ENCODE measurements around the gene CTSZ.
A peak's percentile ranks its signal among the peaks of the same experiment; 100 is the strongest.
"Not testable (repeated sequence)": the region's sequence is repeated elsewhere in the genome, so short reads cannot be mapped to it uniquely, and the experiment has no call there.

The CTSZ gene

DNA sequence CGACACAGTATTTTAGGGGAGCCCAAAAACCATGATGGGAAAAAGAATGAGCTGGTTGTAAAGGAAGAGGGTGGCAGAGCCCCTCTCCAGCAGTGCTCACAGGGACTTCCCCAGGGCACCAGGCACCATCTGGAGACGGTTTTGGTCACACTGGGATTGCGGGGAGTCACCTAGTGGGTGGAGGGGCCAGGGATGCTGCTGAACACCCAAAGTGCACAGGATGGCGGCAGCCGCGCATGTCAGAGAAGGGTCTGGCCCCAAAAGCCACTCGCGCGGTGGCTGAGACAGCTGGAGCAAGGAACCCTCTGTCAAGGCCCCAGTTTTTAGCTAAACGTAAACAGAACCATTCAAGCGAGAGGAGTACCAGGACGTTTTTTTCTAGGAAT lies 10.8 kb downstream of the CTSZ start:
- DNase-seq, result no peak

DNA sequence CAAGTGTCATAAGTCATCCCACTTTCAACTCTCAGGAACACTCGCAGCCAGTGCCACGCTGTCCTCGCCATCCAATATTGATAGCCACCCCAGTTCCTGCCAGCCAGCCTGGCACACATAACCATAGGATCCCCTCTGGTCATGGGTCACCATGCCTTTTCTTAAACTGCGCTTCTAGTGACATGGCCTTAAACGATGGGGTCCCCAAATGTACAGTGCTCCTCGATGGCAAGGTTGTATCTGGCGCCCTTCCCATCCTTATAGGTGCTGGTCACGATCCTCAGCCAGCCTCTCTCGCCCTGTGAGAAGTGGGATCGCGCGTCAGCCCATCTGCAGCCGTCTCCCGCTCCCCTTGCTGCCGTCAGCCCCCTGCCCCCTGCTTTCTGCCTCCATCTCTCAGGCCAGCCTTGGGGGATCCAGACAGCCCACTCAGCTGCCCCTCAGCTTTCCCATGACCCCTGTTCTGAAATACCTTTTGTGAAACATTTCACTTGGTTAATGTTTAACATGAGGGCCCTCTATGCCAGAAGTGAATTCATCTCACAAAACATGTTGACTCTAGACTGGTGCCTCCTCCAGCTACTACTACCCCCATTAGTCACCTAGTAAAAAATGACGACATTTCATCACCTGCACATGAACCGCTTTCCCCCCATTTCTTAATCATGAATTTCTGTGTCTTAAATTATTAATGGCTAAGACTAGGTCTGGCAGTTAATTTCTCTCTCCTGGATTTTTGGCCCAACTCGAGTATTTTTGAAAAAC lies 11.4 kb downstream of the CTSZ start:
- no peak for DNase-seq

DNA sequence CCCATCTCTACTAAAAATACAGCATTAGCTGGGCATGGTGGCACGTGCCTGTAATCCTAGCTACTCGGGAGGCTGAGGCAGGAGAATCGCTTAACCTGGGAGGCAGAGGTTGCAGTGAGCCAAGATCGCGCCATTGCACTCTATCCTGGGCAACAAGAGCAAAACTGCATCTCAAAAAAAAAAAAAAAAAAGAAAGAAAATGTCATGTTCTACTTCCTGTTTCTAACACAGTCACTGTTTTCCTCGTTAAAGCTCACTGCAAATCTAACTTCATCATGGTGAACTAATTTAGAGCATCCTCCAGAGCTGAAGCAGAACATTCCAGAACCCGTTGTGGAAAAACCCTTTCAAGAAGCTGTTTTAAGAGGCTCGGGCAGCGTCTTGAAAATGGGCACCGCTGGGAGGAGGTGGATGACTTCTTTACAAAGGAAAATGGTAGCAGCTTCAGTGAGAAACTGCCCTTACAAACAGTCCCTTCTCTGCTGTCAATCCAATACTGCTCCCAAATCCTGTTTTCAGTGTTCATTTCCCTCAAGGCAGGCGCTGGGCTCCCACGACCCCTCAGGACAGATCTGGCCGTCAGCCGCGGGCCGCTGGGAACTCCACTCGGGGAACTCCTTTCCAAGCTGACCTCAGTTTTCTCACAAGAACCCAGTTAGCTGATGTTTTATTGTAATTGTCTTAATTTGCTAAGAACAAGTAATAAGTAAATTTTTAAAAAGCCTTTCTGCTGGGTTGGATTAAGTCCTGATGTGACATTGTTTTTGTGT lies 12.5 kb downstream of the CTSZ start:
- DNase-seq, result no peak

DNA sequence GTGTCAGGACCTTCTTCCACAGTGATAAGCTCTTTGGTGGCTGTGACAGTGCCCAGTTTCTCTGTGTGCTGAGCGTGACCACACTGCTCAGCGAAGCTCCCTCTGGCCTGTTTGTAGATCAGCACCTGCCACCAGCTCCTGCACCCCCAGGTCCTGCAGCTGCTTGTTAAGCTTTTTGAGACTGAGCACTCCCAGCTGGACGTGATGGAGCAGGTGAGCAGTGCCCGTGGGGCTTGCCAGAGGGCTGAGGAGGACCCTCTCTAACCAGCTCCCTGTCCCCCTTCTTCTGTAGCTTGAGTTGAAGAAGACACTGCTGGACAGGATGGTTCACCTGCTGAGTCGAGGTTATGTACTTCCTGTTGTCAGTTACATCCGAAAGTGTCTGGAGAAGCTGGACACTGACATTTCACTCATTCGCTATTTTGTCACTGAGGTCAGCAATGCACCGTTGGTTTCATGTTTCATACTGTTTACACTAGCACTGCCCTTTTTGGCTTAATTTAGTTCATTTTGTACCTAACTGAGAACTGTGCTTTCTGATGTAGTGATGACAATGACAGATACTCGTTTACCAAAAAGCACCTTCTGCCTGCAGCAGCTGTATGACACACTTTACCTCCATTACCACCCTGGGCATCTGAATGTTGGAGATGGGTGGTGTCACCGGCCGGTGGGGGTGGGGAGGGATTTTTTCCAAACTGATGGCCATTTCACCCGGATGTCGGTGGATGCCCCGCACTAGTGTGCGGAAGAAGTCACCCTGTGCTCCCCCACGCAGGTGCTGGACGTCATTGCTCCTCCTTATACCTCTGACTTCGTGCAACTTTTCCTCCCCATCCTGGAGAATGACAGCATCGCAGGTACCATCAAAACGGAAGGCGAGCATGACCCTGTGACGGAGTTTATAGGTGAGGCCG lies 13.5 kb downstream of the CTSZ start:
- no peak for DNase-seq

DNA sequence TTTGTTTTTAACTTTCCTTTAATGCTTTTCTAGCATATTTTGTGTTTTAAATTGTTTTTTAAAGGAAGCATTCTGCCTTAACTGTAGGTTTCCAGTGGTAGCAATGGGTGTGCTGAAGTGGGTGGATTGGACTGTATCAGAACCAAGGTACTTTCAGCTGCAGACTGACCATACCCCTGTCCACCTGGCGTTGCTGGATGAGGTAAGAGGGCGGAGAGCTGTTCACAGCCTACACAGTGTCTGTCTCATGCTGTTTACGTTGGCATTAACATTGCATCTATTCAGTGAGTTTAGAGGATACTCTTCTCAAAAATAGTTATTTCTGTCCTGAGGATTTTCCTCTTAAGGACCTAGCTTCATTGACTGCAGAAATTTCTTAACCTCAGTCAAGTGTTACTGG lies 14.1 kb downstream of the CTSZ start:
- DNase-seq, result no peak

DNA sequence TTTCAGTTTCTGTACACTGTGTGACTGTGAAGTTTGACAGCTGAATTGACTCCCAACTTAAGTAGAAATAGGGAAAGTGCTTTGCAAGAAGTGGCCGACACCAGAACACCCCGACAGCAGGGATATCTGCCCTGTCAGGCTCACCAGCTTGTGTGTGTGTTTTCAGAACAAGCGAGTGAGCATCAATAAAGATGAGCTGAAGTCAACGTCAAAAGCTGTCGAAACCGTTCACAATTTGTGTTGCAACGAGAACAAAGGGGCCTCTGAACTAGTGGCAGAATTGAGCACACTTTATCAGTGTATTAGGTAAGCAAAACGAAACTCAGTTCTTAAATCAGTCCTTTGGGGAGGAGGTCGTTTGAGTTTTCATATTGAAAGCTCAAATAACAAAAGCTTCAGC lies 15.3 kb downstream of the CTSZ start:
- DNase-seq, result no peak

DNA sequence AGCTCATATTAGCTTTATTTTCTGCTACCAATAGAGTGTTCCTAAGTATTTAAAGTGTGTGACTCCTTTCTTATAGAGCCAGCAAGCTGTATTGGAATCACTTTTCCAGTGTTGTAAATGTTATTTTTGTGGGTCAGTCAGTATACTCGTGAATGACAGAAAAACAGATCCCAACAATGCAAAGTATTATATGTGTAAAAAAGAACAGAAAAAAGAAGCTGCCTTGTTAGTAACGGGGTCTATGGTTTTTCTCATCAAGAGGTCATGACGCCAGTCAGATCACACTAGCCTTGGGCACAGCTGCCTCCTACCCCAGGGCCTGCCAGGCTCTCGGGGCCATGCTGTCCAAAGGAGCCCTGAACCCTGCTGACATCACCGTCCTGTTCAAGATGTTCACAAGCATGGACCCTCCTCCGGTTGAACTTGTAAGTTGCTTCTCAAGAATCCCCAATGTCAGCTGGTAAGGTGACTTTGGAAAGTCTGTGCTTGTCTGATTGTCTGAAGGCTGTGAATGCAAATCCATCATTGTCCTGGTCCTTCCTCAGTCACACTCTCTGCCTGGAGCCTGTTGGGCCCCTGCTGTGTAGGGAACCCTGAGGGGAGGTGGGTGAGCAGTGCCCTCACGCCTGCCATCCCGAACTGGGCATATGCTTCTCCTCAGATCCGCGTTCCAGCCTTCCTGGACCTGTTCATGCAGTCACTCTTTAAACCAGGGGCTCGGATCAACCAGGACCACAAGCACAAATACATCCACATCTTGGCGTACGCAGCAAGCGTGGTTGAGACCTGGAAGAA lies 16.2 kb downstream of the CTSZ start:
- DNase-seq, result no peak

DNA sequence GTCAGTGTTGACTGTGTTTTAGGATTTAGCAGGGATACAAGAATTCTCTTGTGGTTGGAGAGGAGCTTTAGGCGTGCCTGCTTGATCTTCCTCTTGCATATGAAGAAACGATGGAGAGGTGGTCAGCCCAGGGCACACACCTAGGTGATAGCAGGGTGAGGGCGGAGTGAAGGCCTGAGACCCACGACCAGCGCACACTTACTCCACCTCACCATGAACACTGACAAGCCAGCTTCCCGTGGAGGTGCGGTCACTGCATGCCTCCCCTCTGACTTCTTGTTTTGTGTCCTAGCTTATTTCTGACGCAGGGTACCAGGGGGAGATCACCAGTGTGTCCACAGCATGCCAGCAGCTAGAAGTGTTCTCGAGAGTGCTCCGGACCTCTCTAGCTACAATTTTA lies 17.9 kb downstream of the CTSZ start:
- DNase-seq, result no peak

DNA sequence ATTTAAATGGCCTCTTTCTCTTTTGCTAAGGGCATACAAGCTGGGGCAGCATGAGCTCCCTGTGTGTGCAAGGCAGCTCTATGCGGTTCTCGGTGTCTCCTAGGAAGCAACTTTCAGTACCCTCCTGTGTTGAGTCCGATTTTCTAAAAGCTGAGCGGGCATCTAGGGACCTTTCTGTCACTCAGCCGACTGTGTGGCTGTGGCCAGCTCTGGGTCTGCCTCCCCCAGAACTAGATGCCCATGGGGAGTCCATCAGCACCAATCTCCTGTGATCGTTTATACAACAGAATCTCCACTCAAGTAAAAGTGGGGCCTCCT lies 18.5 kb downstream of the CTSZ start:
- no peak for DNase-seq

DNA sequence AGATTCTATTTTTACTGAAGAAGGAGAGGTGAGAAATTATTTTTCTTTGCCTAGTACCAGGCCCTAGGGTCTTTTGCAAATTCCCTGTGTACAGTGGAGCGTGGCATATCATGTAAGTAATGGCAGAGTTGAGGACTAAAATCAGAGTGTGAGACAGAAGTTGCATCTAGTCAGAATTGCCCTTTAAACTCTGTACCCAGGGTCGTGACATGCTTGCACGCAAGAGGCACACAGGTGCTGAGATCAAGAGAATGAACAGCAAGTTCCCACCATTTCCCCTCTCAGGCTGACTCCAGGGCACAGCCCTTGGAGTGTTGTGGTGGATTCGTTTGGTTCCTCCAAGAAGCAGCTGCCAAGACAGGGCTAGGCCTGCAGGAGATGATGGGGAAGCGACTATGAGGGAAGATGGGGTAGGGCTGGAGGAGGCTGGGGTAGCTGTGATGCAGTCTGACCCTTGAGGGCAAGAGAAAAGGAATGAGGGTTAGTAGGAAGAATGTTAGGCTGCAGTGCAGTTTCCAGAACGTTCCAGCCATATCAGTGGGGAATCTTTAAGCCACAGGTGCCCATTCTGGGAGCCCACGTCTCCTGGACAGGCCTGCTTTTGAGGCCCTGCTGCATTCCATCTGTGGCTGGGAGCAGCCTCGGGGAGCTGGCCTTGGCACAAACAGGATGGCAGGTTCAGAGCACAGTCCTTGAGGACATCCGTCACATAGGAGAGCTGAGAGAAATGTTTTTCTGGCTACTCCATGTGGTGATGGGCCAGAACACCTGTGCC lies 19.1 kb downstream of the CTSZ start:
- no peak for DNase-seq

DNA sequence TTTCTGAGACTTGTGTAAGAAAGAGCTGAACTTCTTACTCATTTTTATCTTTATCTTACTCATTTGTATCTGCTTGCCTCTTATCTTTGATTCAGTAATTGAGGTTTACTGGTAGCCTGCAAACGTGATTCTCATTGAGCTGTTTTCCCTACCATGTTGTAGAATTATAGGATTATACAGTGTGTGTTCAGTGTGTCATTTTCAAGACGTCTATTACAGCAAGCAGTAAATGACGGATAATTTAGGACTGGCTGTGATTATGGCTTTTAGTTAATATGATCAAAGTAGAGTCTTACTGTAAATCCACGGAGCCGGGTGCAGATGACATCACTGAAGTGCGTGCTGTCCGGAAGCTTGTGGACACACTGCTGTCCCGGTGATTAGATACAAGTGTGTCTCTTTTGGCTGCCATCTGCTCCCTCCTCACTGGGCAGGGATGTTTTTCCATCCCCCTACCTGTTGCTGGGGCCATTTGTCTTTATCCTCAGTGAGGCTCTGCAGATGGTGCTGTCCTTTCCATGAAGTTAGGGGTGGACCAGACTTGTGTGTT lies 20.0 kb downstream of the CTSZ start:
- DNase-seq, result no peak

DNA sequence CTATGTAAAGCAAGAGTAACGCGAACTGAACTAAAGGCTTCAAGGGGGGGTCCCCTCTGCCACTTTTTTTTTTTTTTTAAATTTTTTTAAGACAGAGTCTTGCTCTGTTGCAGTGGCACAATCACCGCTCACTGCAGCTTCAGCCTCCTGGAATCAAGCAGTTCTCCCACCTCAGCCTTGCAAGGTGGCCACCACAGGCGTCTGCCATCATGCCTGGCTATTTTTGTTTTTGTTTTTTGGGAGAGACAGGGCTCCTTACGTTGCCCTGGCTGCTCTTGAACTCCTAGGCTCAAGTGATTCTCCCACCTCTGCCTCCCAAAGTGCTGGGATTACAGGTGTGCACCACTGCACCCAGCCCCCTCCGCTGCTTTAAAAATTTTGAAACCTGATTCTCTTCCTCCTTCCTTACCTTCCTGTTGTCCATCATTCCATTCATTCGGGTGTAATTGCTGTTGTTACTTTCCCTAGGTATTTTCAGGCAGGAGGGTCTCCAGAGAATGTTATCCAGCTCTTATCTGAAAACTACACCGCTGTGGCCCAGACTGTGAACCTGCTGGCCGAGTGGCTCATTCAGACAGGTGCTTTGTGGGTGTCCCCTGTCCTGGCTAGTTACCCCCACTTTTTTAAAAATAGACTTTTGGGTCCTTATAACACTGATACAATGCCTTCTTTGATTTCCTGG lies 20.6 kb downstream of the CTSZ start:
- DNase-seq, result no peak

DNA sequence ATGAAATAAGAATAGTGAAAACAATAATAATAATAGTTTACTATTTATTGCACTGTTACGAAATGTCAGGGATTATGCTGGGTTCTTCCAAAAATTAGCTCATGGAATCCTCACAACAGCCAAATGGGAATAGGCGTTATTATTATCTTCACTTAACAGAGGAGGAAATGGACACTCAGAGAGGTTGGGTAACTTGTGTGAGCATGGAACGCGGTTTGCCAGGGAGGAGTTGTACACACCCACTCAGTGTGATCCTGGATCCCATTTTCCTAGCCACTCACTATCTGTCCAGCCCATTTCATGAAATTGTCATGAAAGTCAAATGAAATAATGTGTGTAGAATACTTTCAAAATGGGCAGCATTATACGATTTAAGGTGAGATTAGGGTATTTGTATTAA lies 21.4 kb downstream of the CTSZ start:
- DNase-seq, result no peak

DNA sequence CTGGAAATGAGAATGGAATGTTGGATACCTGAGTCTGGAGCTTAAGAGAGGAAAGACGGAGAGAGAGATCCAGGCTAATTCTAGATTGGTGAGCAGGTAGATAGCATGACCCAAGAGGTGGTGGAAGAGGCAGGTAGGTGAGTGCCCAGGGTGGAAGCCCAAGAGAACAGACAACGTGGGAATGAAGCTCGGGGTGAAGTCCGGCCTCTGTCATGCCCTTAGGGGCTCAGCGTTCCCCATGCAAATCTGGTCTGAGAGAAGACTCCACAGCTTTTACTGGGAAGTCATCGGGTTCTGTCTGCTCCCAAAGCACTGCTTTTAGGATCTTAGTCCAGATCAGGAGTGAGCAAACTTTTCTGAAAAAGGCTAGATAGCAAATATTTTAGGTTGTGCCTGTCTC lies 22.4 kb downstream of the CTSZ start:
- DNase-seq, result no peak

DNA sequence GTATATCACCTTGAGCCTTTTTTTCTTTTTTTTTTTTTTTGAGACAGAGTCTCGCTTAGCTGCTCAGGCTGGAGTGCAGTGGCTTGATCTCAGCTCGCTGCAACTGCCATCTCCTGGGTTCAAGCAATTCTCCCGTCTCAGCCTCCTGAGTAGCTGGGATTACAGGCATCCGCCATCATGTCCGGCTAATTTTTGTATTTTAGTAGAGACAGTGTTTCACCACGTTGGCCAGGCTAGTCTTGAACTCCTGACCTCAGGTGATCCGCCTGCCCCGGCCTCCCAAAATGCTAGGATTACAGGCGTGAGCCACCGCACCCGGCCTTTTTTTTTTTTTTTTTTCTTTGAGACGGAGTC lies 24.0 kb downstream of the CTSZ start:
- DNase-seq, result not testable (repeated sequence)

DNA sequence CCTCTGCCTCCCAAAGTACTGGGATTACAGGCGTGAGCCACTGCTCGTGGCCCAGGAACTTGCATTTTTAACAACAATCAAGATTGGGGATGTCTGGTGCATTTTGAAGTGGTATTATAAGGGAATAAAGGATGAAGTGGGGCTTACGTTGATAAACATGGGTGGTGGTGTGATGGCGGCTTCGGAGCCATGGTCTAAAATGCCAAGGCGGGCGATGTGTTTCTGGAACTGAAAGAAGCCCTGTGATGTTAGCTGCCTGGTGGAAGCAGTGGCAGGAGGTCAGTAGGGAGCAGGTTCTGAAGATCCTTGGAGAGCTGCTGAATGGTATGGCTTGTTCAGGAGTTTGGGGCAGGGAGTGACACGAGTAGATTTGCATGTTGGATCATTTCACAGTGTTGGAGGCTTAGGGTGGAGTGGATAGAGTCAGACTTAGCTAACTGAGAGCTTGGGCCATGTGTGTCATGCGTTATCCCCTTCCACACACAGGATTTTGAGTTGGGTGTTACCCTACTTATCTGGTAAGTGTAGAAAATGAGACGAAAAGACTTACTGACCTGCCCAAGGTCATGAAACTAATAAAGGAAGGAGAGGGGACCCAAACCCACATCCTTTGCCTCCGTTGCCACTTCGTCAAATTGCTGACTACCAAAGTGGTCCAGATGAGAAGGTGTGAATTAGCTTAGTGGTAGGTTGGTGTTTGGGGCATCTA lies 24.5 kb downstream of the CTSZ start:
- no peak for DNase-seq

DNA sequence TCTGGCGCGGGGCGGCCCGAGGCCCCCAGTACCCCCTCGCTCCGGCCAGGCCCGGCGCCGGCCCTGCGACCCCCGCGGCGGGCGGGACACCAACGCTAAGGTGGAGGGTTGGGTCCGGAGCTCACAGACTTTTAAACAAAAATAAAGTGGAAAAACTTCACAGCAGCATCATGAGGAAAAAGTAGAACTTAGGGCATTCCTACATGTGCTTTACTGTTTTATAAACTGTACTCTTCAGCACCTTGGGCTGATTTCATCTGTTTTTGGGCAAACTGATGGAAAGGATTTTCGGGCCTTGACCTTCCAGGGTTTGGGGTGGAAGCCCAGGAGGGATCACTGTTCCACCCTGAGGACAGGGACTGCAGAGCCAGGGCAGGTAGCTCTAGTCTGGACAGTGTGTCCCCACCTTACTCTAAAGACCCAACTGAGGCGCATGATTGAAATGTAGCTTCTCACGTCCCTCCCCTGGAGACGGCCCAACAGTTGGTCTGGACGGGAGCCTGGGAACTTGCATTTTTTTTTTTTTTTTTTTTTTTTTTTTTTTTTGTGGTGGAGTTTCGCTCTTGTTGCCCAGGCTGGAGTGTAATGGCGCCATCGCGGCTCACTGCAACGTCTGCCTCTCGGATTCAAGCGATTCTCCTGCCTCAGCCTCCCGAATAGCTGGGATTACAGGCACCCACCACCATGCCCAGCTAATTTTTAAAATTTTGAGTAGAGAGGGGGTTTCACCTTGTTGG lies 25.3 kb downstream of the CTSZ start:
- DNase-seq, result no peak

DNA sequence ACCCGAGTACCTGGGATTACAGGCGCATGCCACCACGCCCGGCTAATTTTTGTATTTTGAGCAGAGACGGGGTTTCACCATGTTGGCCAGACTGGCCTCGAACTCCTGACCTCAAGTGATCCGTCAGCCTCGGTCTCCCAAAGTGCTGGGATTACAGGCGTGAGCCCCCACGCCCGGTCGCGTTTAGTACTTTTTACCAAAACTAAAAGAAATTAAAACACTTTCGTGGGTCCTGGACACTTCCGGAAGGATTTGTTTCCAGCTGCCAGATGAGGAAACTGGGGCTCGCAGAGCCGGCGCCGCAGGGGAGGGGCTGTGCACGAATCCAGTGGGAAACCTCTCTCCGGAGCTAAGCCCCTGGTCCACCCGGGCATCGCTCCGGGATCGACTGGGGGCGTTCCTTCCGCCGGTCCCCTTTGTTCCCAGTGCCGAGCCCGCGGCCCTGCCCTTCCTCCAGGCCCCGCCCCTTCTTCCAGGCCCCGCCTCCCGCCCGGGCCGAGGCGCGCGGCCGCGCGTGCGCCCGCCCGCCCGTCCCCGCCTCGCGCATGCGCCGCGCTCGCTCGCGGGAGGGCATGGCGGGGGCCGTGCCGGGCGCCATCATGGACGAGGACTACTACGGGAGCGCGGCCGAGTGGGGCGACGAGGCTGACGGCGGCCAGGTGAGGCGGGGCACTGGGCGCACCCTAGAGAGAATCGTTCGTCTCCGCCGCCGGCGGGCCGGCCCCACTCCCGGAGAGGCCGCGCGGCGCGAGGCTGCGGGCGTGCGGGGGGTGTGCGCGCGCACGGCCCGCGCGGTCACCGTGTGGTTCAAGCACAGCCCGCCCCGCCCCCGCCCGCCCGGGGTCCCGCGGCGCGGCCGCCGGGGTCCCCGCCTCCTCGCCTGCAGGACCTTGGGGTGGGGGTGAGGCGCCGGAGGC lies 26.1 kb downstream of the CTSZ start, which contains the start of gene NELFCD:
Gene NELFCD (plus strand): TSS at position 546 of the 917 bp plus-strand sequence. CDS start 54 bp downstream, at position 600.
- peak; percentile 51 to 76 for DNase-seq
